Tibial artery (tissue), 4 donors: ENCODE measurements around the gene SMU1.

Source experiments
- DNase-seq, 2 donors: peaks; one replicate each; pipeline ENCODE4 v3.0.0-alpha.2; 2019
- H3K27ac ChIP-seq, 2 donors: fragments of 200-600 bp; sonication (generic) in 1 of 2; 1 replicate in 1 of 2; 2 replicates in 1 of 2; pipeline ENCODE4 v1.5.1; 2018 to 2019; ENCODE audit warnings: mild to moderate bottlenecking in 1 of 2
- H3K27me3 ChIP-seq, 2 donors: fragments of 200-600 bp; sonication (generic) in 1 of 2; one replicate each; pipeline versions ENCODE4 v1.5.1 to v1.6.0; 2016 to 2019
- H3K36me3 ChIP-seq, 3 donors: fragments of 200-600 bp; sonication (generic) in 2 of 3; one replicate each; pipeline ENCODE4 v1.5.1; 2016 to 2019; ENCODE audit warnings: mild to moderate bottlenecking in 2 of 3
- H3K4me1 ChIP-seq, 4 donors: fragments of 200-600 bp; sonication (generic) in 2 of 4; 1 replicate in 3 of 4; 2 replicates in 1 of 4; pipeline ENCODE4 v1.5.1; 2016 to 2019
- H3K4me3 ChIP-seq, 2 donors: fragments of 200-600 bp; sonication (generic) in 1 of 2; 1 replicate in 1 of 2; 2 replicates in 1 of 2; pipeline ENCODE4 v1.5.1; 2018 to 2019; ENCODE audit warnings: mild to moderate bottlenecking in 2 of 2
- H3K9me3 ChIP-seq, 3 donors: fragments of 200-600 bp; sonication (generic) in 1 of 3; one replicate each; pipeline ENCODE4 v1.5.1; 2016 to 2019
- CTCF ChIP-seq, 2 experiments: fragments of 200-600 bp in 1 of 2; fragments of 450-650 bp in 1 of 2; IDR thresholded peaks; one replicate each; pipeline ENCODE4 v1.5.1; 2017 to 2019; ENCODE audit warnings: antibody characterized with exemption in 2 of 2, mild to moderate bottlenecking in 1 of 2, moderate library complexity in 1 of 2
- intact Hi-C: fragments of 100-400 bp; cut with DNase I; formaldehyde crosslinking; loops from one replicate; pipeline ENCODE4 v1.15.0; 2023; ENCODE audit warnings: low total_unique reads

The SMU1 gene

GRCh38 chr9:33082128-33082527 lies 5.7 kb upstream of the SMU1 start:
- Histone ChIP-seq H3K4me1 (peaks cover 0 to 33% (median 24%) of the 10 kb centered on the region in 4 donors), H3K36me3 (no peaks in the 10 kb centered on the region), H3K4me3 (no peak overlapping the region), H3K9me3 (no peaks in the 10 kb centered on the region), H3K27ac (peak overlapping the region; percentile 6 to 37), H3K27me3 (no peaks in the 10 kb centered on the region)
- no peak for DNase-seq
- intact Hi-C loops, result loop anchor here (2.0 to 5.0 kb wide), 2 partner anchors 85 to 145 kb away; partner anchors contain the start of gene B4GALT1
- TF ChIP-seq CTCF (IDR thresholded peaks at IDR 0.05), result no peak

DNA sequence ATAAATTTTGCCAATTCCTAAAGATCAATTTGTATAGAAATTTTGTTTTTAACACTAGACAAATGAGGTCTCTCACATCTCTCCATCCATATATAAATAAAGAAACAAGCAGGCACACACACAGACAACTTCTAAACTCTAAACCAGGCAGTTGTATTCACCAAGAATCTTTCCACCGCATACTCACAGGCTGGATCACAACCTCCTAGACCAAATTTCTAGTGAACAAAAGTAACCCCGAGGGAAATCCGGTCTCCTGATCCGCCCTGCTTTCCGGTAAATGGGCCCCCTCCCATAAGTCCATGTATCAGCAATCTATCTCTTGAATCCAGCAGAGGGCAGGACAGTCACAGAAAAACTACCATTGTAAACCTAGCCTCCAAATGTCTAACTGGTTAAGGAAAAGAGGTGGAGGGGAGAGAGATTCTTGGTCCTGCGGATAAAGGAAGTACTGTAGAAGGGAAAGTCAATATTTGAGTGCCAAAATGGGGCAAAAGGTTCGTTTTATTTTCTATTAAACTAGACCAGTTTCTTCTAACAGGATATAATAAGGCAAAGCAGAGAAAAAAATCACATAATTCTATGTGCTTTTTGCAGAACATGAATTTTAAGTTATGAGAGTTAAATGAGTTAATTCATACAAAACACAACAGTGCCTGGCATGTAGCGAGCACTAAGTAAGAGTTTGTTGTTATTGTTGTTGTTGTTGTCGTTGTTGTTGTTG lies 4.8 kb upstream of the SMU1 start:
- intact Hi-C loops, result loop anchor here (5.0 kb wide), 1 partner anchor 86 kb away; the partner anchor contains the start of gene B4GALT1
- no peaks in the 10 kb centered on the region for H3K27me3 ChIP-seq
- no peak overlapping the region for H3K4me3 ChIP-seq
- H3K9me3 ChIP-seq, result no peaks in the 10 kb centered on the region
- peak in 1 of 2 donors; percentile 69 for DNase-seq
- H3K4me1 ChIP-seq, result peaks cover 0 to 35% (median 24%) of the 10 kb centered on the region in 4 donors
- peak overlapping the region; percentile 47 to 52 for H3K27ac ChIP-seq
- TF ChIP-seq CTCF (IDR thresholded peaks at IDR 0.05), result peak; percentile 63 to 91
- no peaks in the 10 kb centered on the region for H3K36me3 ChIP-seq

DNA sequence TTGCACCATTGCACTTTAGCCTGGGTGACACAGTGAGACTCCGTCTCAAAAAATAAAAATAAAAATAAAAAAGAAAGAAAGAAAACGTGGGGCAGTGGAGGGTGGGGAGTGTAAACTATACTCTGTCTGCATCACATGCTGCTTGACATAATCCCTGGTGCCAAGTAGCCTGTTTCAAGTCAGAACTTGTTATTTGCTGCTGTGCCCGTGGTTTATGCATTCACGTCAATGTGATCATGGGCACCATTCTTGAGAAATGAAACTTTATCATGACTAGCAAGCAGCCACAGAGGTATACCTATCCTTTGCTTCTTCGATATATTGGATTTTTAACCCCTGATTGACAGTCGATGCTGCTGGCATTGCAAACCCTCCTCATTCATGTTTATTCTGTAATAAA lies 4.1 kb upstream of the SMU1 start:
- no peaks in the 10 kb centered on the region for H3K36me3 ChIP-seq
- peaks cover 0 to 39% (median 26%) of the 10 kb centered on the region in 4 donors for H3K4me1 ChIP-seq
- no peak for TF ChIP-seq CTCF (IDR thresholded peaks at IDR 0.05)
- H3K27ac ChIP-seq, result peak overlapping the region in 1 of 2 donors; percentile 47
- no peaks in the 10 kb centered on the region for H3K9me3 ChIP-seq
- intact Hi-C loops, result loop anchor here (5.0 kb wide), 1 partner anchor 87 kb away; the partner anchor contains the start of gene B4GALT1
- H3K4me3 ChIP-seq, result no peak overlapping the region
- H3K27me3 ChIP-seq, result no peaks in the 10 kb centered on the region
- no peak for DNase-seq

DNA sequence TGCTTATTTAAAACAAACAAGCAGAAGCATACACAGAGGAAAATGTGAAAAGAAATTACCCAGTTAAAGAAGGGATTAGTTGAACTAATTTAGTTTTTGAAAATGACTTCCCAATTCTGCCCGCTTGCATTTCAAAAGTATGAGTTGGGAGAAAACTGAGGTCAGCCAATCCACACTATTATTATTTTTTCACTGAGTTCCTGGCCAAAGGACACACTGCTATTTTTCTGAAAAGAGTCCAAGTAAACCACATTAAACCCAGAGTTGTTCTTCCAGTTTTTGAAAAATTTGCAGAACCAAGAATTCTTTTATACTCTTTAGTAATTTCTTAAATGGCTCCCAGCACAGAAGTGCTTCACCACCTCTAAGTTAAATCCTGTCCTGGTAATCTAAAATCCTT lies 7.5 kb downstream of the SMU1 start:
- no peak overlapping the region for H3K4me3 ChIP-seq
- no peak for TF ChIP-seq CTCF (IDR thresholded peaks at IDR 0.05)
- peak overlapping the region; percentile 38 to 45 for H3K27ac ChIP-seq
- H3K36me3 ChIP-seq, result peaks cover 31 to 78% (median 61%) of the 10 kb centered on the region in 3 donors
- peaks cover 0 to 29% (median 20%) of the 10 kb centered on the region in 4 donors for H3K4me1 ChIP-seq
- H3K9me3 ChIP-seq, result no peaks in the 10 kb centered on the region
- intact Hi-C loops, result no loop called here
- no peaks in the 10 kb centered on the region for H3K27me3 ChIP-seq
- DNase-seq, result no peak

- no peak for TF ChIP-seq CTCF (IDR thresholded peaks at IDR 0.05)
- H3K36me3 ChIP-seq, result peaks cover 60 to 79% (median 74%) of the 10 kb centered on the region in 3 donors
- no peak overlapping the region for H3K27ac ChIP-seq
- no peaks in the 10 kb centered on the region for H3K9me3 ChIP-seq
- intact Hi-C loops, result no loop called here
- H3K4me3 ChIP-seq, result no peak overlapping the region
- no peak for DNase-seq
- no peaks in the 10 kb centered on the region for H3K27me3 ChIP-seq
- peaks cover 0 to 26% (median 18%) of the 10 kb centered on the region in 4 donors for H3K4me1 ChIP-seq
Observed at GRCh38 chr9:33065157-33066076, 11.1 kb downstream of the SMU1 start.
